Right lung (tissue), 5 donors: Measurements from ENCODE around the gene ICA1. TPM values are rescaled to one million over a fixed set of nuclear protein-coding genes. Genes with fewer than 3 reads are reported as not detected.
"Not testable (repeated sequence)": the region's sequence is repeated elsewhere in the genome, so short reads cannot be mapped to it uniquely, and the experiment has no call there.

Experiments used
- DNase-seq, 2 donors: peaks; one replicate each; pipeline ENCODE4 v3.0.0-alpha.2; 2013
- polyA plus RNA-seq, 5 donors: library from polyadenylated mRNA; unstranded; fragments of 120-200 nt; gene quantifications; one replicate each; pipeline versions ENCODE4 v1.2.1 to v1.2.3, GENCODE V29; 2013; ENCODE audit warnings: inconsistent platforms in 1 of 5, low replicate concordance in 1 of 5; ENCODE audit not compliant: insufficient read length in 5 of 5, insufficient read depth in 1 of 5

The ICA1 gene
- polyA plus RNA-seq, 5 donors = 34.5 to 48.9 (median 37.5) TPM

- DNase-seq = no peak
These were observed 156.4 kb downstream of the ICA1 start for GRCh38 chr7:8105449-8106095.

GRCh38 chr7:8103282-8103681, 158.7 kb downstream of the ICA1 start:
- no peak for DNase-seq

- DNase-seq = not testable (repeated sequence)
These were observed 160.7 kb downstream of the ICA1 start for GRCh38 chr7:8101292-8101691.

- DNase-seq = no peak
These were observed 167.5 kb downstream of the ICA1 start for GRCh38 chr7:8094164-8095140.

- DNase-seq = no peak
These were observed 169.8 kb downstream of the ICA1 start for GRCh38 chr7:8092140-8092539.

GRCh38 chr7:8089036-8089780, 172.8 kb downstream of the ICA1 start:
- DNase-seq = no peak

- DNase-seq = no peak
These were observed 175.7 kb downstream of the ICA1 start for GRCh38 chr7:8086239-8086638.

- DNase-seq = no peak
These were observed 176.5 kb downstream of the ICA1 start for GRCh38 chr7:8085420-8085819.

- no peak for DNase-seq
These were observed 177.1 kb downstream of the ICA1 start for GRCh38 chr7:8084836-8085235.

GRCh38 chr7:8082762-8083161, 179.2 kb downstream of the ICA1 start:
- no peak for DNase-seq

GRCh38 chr7:8078418-8078817, 183.5 kb downstream of the ICA1 start:
- DNase-seq = no peak

GRCh38 chr7:8070451-8071180, 191.4 kb downstream of the ICA1 start:
- no peak for DNase-seq

- DNase-seq = no peak
These were observed 192.9 kb downstream of the ICA1 start for GRCh38 chr7:8068892-8069686.

- DNase-seq = no peak
These were observed 196.6 kb downstream of the ICA1 start for GRCh38 chr7:8065356-8065813.

GRCh38 chr7:8064828-8065227, 197.1 kb downstream of the ICA1 start:
- no peak for DNase-seq

- no peak for DNase-seq
These were observed 198.2 kb downstream of the ICA1 start for GRCh38 chr7:8063706-8064297.

GRCh38 chr7:8063300-8063699, 198.7 kb downstream of the ICA1 start:
- DNase-seq = not testable (repeated sequence)
